AG04450 (cell line): ENCODE data around the gene NACC1. TPM values are rescaled to one million over a fixed set of nuclear protein-coding genes. Genes with fewer than 3 reads are reported as not detected.
A peak's percentile ranks its signal among the peaks of the same experiment; 100 is the strongest.

ENCODE experiments used
- CTCF ChIA-PET: fragments of 300-600, 350-600 bp; formaldehyde crosslinking; extraction: SDS; loops from one replicate; lab custom pipeline; 2022; ENCODE audit warnings: antibody characterized with exemption, inconsistent platforms; lab: Charles Lee
- POLR2A ChIA-PET: fragments of 350-600 bp; formaldehyde crosslinking; extraction: SDS; loops from one replicate; lab custom pipeline; 2021; ENCODE audit warnings: antibody characterized with exemption, inconsistent platforms; lab: Yijun Ruan, JAX
- DNase-seq: peaks from one replicate; pipeline ENCODE4 v3.0.0-alpha.2; 2011; ENCODE audit warnings: low read depth, low spot score
- H3K27ac ChIP-seq: one replicate; pipeline ENCODE4 v1.5.1; 2012; ENCODE audit warnings: low read depth, low read length, control low read depth
- H3K27me3 ChIP-seq: one replicate; pipeline ENCODE4 v1.6.0; 2012; ENCODE audit warnings: low read length; ENCODE audit not compliant: control insufficient read depth, insufficient read depth
- H3K4me3 ChIP-seq: 2 replicates; pipeline ENCODE4 v1.5.1; 2011; ENCODE audit warnings: mild to moderate bottlenecking, low read depth, low read length, control low read depth
- H3K9me3 ChIP-seq: 2 replicates; pipeline ENCODE4 v1.5.1; 2012; ENCODE audit warnings: low read length; ENCODE audit not compliant: control insufficient read depth, insufficient read depth
- CTCF ChIP-seq: IDR thresholded peaks from 2 replicates; pipeline ENCODE4 v1.5.1; 2011; ENCODE audit warnings: low read depth, low read length, control low read depth, inconsistent platforms
- polyA plus RNA-seq: library from polyadenylated mRNA; depleted of rRNA; stranded (reverse); fragments of >200 nt; gene quantifications from 2 replicates; pipeline ENCODE4 v1.2.3, GENCODE V29; 2011

NACC1 gene
- polyA plus RNA-seq, 1 experiment = 43.4 TPM

GRCh38 chr19:13099073-13099999 lies 18.7 kb upstream of the NACC1 start:
- POLR2A ChIA-PET = no interaction called here
- H3K9me3 ChIP-seq = peaks cover under 1% of the 10 kb centered on the region; the same call in 1 of the 2 replicates
- H3K27me3 ChIP-seq = no peaks in the 10 kb centered on the region
- no peak for DNase-seq
- H3K27ac ChIP-seq = peak overlapping the region; percentile 21
- TF ChIP-seq CTCF = no peak
- H3K4me3 ChIP-seq = no peak overlapping the region
- CTCF ChIA-PET = no interaction called here

GRCh38 chr19:13100031-13100588 lies 18.0 kb upstream of the NACC1 start:
- H3K27ac ChIP-seq = no peak overlapping the region
- ChIA-PET CTCF (interaction anchor here (1.3 to 1.4 kb wide), 2 partner anchors 21 to 135 kb away, joined by 5 to 8 read pairs; no protein-coding TSS in a partner anchor), POLR2A (no interaction called here)
- no peaks in the 10 kb centered on the region for H3K27me3 ChIP-seq
- no peak for TF ChIP-seq CTCF
- H3K9me3 ChIP-seq = peaks cover 2% of the 10 kb centered on the region; the same call in 1 of the 2 replicates
- DNase-seq = no peak
- H3K4me3 ChIP-seq = no peak overlapping the region

GRCh38 chr19:13100841-13101589 lies 17.0 kb upstream of the NACC1 start:
- Histone ChIP-seq H3K27me3 (no peaks in the 10 kb centered on the region), H3K9me3 (peaks cover 2% of the 10 kb centered on the region; the same call in 1 of the 2 replicates), H3K27ac (no peak overlapping the region), H3K4me3 (no peak overlapping the region)
- POLR2A ChIA-PET = no interaction called here
- CTCF ChIA-PET = interaction anchor here (0.6 to 1.4 kb wide), 6 partner anchors 17 to 136 kb away, joined by 3 to 12 read pairs (median 6); no protein-coding TSS in a partner anchor
- no peak for DNase-seq
- peak; percentile 26 for TF ChIP-seq CTCF

GRCh38 chr19:13101590-13102415 lies 16.3 kb upstream of the NACC1 start:
- H3K9me3 ChIP-seq = peaks cover 2% of the 10 kb centered on the region; the same call in 1 of the 2 replicates
- TF ChIP-seq CTCF = no peak
- CTCF ChIA-PET = interaction anchor here (0.5 to 1.4 kb wide), 2 partner anchors 44 to 136 kb away, joined by 4 read pairs; no protein-coding TSS in a partner anchor
- no peak overlapping the region for H3K4me3 ChIP-seq
- no peak overlapping the region for H3K27ac ChIP-seq
- no peak for DNase-seq
- no peaks in the 10 kb centered on the region for H3K27me3 ChIP-seq
- POLR2A ChIA-PET = no interaction called here
